ENCODE measurements around the gene SF3A2.

Gene SF3A2

GRCh38 chr19:2226840-2227360, 9.7 kb upstream of the SF3A2 start:
- DNase-seq (ENCODE audit: low read depth), result no peak

- DNase-seq (ENCODE audit: low read depth), result no peak
Measured at GRCh38 chr19:2227415-2228156, 9.0 kb upstream of the SF3A2 start.

GRCh38 chr19:2228157-2229030, 8.2 kb upstream of the SF3A2 start:
- no peak for DNase-seq (ENCODE audit: low read depth)

GRCh38 chr19:2229103-2230032, 7.3 kb upstream of the SF3A2 start:
- no peak for DNase-seq (ENCODE audit: low read depth)

DNA sequence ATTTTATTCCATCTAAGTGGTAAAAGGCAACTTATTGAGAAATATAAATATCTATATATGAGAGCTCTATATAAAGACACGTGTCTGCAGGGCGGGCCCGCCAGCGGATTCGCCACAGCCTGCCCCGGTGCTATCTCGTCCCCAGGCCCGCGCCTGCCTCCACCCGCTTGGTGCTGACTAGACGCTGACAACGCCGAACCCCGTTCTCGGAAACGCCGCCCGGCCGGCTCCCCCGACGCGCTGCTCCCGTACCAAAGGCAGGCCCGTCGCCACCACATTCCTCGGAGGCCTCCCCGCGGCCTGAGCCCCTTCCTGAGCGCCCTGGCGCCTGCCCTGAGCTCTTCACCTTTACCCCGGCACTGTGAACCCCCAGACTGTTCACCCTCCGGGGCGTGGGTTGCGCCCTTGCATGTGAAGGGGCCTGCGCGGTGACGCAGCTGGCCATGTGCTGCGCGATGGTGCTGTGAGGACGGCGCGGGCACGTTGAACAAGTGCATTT, 6.5 kb upstream of the SF3A2 start:
- no peak for DNase-seq (ENCODE audit: low read depth)

DNA sequence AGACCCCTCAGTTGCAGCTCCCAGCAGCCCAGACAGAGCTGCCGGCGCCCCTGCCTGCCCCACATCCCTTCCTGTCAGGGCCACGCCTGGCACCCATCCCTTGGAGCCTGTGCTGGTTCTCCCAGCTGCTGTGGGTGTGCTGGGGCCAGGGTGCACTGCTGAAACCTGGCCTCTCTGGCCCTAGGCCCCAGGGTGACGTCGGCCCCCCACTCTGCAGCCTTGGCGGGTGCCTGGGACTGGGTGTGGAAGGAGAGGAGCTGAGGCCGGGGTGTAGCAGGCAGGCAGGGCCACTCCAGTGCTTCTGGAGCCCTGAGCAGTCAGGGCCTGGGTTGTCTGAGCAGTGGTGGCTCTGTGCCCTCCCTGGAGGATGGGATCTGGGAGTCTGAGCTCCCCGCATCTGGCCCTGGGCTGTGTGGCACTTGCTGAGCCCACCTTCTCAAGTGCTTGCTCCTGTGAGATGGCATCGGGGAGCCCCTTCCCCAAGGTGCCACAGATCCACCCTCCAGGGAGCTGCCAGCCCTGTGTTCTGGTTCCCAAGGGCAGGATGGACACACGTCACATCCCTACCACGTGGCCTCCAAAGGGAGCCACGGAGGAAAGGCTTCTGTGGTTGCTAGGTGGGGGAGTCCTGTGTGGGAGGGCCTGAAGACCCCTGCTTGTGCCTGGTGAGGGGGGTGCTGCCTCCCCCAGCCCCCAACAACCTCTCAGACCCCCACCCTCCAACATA, 5.7 kb upstream of the SF3A2 start:
- DNase-seq (ENCODE audit: low read depth), result no peak

DNA sequence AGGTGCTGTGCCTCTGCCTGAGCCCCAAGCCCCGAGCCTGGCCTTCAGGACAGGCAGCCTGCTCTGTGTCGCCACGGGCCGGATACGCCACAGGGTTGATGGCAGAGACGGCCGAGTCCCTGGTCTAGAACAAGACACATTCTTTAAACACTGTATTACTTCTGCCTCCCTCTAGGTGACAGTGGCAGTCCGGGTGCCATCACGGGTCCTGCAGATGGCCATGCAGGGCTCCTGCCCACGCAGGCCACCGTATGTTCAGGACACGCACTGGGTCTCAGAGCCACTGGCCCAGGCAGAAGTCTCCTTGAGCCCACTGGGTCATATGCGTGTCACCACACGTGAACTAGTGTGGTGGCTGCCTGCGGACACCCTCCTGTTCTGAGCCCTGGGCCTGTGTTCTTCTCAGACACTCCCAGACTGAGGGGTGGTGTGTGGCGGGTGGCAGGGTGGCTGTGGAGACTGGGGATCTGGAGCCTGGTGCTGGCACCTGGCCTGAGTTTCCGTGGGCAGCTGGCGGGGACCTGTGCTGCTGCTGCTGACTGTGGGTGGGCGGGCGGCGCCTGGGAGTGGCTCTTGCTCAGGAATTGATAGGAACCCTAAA, 4.9 kb upstream of the SF3A2 start:
- no peak for DNase-seq (ENCODE audit: low read depth)

- DNase-seq (ENCODE audit: low read depth), result no peak
Measured at GRCh38 chr19:2232286-2233151, 4.1 kb upstream of the SF3A2 start.

DNA sequence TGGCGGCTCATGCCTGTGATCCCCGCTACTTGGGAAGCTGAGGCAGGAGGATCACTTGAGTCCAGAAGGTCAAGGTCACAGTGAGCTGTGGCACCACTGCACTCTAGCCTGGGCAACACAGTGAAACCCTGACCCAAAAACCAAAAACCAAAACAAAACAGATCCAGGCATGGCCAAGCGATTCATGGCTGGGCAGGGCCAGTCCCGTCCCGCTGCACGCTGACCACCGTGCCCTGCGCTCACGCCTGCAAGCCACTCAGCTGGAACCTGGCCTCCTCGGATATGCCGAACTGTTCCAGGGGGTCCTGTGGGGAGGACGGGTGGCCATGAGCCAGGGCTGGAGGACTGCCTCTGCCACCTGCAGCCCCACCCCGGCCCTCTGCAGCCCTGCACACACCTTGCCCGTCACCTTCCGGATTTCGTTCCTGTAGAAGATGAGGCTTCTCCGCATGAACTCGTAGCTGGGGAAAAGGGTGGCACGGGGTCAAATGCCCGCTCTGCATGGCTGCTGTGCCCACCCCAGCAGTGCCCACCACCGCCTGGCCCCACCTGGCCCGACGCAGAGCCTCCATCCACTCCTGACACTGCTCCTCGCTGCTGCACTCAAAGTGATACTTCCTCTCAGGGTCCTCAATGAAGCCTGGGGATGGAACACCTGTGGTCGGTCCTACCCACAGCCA, 2.9 kb upstream of the SF3A2 start:
- DNase-seq (ENCODE audit: low read depth), result no peak

GRCh38 chr19:2234996-2235380, 1.6 kb upstream of the SF3A2 start:
- no peak for DNase-seq (ENCODE audit: low read depth)

DNA sequence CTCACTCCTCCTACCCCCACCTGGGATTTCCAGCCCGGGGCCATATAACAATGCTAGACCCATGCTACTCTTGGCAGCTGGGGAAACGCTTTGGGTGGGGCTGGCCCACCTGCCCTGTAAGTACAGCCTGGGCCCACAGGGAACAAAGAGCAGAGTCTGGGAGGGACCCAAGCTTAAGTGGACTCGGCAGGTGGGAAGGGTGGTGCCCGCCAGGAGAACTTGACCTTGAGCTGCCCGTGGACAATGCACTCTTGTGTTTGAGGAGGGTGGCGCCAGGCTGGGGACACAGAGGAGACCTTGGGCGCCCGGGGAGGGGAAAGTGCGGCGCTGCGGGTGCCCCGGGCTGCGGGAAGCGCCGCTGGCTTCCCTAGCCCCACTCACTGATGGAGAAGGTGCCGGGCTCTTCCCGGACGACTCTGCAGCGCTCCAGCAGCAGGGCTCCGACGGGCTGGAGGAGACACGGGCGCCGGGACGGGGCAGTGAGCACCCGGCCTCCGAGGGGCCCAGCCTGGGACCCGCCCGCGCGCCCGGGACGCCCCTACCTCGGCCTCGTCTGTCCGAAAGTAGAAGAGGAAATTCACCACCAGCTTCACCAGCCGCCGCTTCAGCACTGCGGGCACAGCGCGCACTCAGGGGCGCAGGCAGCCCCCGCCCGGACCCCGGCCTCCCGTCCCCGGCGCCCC, 1.1 kb upstream of the SF3A2 start:
- DNase-seq (ENCODE audit: low read depth), result no peak

- no peak for DNase-seq (ENCODE audit: low read depth)
Measured at GRCh38 chr19:2236064-2236313, 635 bp upstream of the SF3A2 start.

- no peak for DNase-seq (ENCODE audit: low read depth)
Measured at GRCh38 chr19:2237051-2237868, 636 bp downstream of the SF3A2 start.

DNA sequence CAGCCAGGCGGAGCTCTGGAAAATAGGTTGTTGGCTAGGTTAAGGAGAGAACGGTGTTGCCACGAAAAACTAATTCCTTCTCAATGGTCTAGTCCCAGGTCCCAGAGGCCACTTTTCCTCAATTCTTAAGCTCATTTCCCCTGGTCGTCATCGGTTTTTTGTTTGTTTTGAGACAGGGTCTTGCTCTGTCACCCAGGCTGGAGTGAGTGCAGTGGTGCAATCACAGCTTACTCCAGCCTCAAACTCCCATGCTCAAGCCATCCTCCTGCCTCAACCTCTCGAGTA, 1.2 kb downstream of the SF3A2 start:
- DNase-seq (ENCODE audit: low read depth), result no peak

GRCh38 chr19:2239173-2239572, 2.5 kb downstream of the SF3A2 start:
- no peak for DNase-seq (ENCODE audit: low read depth)

GRCh38 chr19:2239771-2240770, 3.4 kb downstream of the SF3A2 start:
- no peak for DNase-seq (ENCODE audit: low read depth)
